ENCODE results near the gene PIGH. TPM values are rescaled to one million over a fixed set of nuclear protein-coding genes. Genes with fewer than 3 reads are reported as not detected.

Gene PIGH
- polyA plus RNA-seq, 1 of the 3 experiments (the other 2 are of a cell fraction) = 23.6 TPM

DNA sequence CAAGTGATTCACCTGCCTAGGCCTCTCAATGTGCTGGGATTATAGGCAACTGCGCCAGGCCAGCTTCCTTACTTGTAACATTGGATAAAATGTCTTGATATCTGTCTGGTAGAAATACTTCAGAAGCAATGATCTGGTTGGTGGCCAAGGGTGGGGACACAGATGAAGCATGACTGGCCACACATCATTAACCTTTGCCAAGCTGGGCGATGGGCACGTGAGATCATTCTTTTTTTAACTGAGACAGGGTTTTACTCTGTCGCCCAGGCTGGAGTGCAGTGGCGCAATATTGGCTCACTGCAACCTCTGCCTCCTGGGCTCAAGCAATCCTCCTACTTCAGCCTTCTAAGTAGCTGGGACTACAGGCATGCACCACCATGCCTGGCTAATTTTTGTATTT is 35.8 kb downstream of the PIGH start:
- H4K20me1 ChIP-seq (ENCODE audit: insufficient read depth) = no peaks in the 10 kb centered on the region
- TF ChIP-seq FOSL2 (IDR thresholded peaks at IDR 0.05; ENCODE audit: borderline replicate concordance, low read depth) = no peak
- H3K9me3 ChIP-seq = no peaks in the 10 kb centered on the region
- H3K9ac ChIP-seq = no peak overlapping the region
- DNase-seq = no peak
- H3K36me3 ChIP-seq (replicated peaks in 1 of 2; ENCODE audit: control insufficient read depth in 1 of 2, insufficient read depth in 2 of 2, low read length in 1 of 2) = no peaks in the 10 kb centered on the region
- H3K27me3 ChIP-seq (ENCODE audit: insufficient read depth) = no peaks in the 10 kb centered on the region
- no peaks in the 10 kb centered on the region for H3K9me2 ChIP-seq
- H3F3A ChIP-seq (replicated peaks; ENCODE audit: insufficient read depth) = no peaks in the 10 kb centered on the region
- no peaks in the 10 kb centered on the region for H3K79me2 ChIP-seq (ENCODE audit: insufficient read depth)
- WGBS (ENCODE audit: low lambda C conversion rate) = 96% methylated on average over 5 of the region's 5 CpGs
- H3K4me1 ChIP-seq (ENCODE audit: control insufficient read depth in 1 of 2, insufficient read depth in 2 of 2, low read depth in 1 of 2, low read length in 1 of 2) = no peaks in the 10 kb centered on the region
- H3K4me2 ChIP-seq = no peak overlapping the region
- H2AFZ ChIP-seq (ENCODE audit: low read depth) = no peak overlapping the region
- POLR2A ChIA-PET = no interaction called here
- CTCF ChIA-PET = interaction anchor here (14.5 to 24.4 kb wide), 2 partner anchors 38 to 137 kb away, joined by 237 to 319 read pairs; no protein-coding TSS in a partner anchor
- no peak overlapping the region for H3K27ac ChIP-seq (ENCODE audit: low read depth in 2 of 2, low read length in 1 of 2)
- no peak overlapping the region for H3K4me3 ChIP-seq (ENCODE audit: low read depth in 2 of 2, low read length in 1 of 2)

DNA sequence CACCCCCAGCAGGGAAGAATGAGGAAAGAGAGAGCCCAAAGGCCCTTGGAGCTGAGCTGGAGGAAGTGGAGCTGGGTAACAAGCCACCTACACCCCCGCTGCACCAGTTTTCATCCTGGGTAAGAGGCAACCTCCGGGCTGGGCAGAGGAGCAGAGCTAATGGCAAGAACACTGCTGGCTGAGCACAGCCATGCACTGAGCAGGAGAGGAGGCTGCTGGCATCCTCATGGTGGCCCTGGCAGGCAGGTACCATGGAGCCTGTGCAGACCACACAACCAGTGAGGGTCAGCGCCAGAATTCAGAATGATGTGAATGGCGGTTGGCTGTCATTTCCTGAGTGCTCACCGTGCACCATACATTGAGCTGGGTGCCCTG is 37.3 kb downstream of the PIGH start:
- Histone ChIP-seq H3F3A (replicated peaks; ENCODE audit: insufficient read depth) (no peaks in the 10 kb centered on the region), H2AFZ (ENCODE audit: low read depth) (no peak overlapping the region), H3K27me3 (ENCODE audit: insufficient read depth) (no peaks in the 10 kb centered on the region), H3K9ac (no peak overlapping the region), H3K36me3 (replicated peaks in 1 of 2; ENCODE audit: control insufficient read depth in 1 of 2, insufficient read depth in 2 of 2, low read length in 1 of 2) (no peaks in the 10 kb centered on the region), H3K9me3 (no peaks in the 10 kb centered on the region), H3K4me1 (ENCODE audit: control insufficient read depth in 1 of 2, insufficient read depth in 2 of 2, low read depth in 1 of 2, low read length in 1 of 2) (no peaks in the 10 kb centered on the region), H3K4me3 (ENCODE audit: low read depth in 2 of 2, low read length in 1 of 2) (no peak overlapping the region), H4K20me1 (ENCODE audit: insufficient read depth) (no peaks in the 10 kb centered on the region), H3K4me2 (no peak overlapping the region), H3K9me2 (no peaks in the 10 kb centered on the region), H3K27ac (ENCODE audit: low read depth in 2 of 2, low read length in 1 of 2) (no peak overlapping the region), H3K79me2 (ENCODE audit: insufficient read depth) (no peaks in the 10 kb centered on the region)
- POLR2A ChIA-PET = no interaction called here
- no peak for TF ChIP-seq GATA2 (CRISPR knock-in tag; IDR thresholded peaks at IDR 0.05)
- no peak for TF ChIP-seq YY1 (IDR thresholded peaks at IDR 0.05; ENCODE audit: low read depth)
- no peak for TF ChIP-seq EZH2phosphoT487 (IDR thresholded peaks at IDR 0.05; ENCODE audit: borderline replicate concordance, low read depth)
- TF ChIP-seq PBX3 (IDR thresholded peaks at IDR 0.05) = no peak
- WGBS (ENCODE audit: low lambda C conversion rate) = 97% methylated on average over 5 of the region's 5 CpGs
- CTCF ChIA-PET = interaction anchor here (0.9 to 24.4 kb wide), 5 partner anchors 9 to 142 kb away, joined by 3 to 319 read pairs (median 18); no protein-coding TSS in a partner anchor
- no peak for DNase-seq

DNA sequence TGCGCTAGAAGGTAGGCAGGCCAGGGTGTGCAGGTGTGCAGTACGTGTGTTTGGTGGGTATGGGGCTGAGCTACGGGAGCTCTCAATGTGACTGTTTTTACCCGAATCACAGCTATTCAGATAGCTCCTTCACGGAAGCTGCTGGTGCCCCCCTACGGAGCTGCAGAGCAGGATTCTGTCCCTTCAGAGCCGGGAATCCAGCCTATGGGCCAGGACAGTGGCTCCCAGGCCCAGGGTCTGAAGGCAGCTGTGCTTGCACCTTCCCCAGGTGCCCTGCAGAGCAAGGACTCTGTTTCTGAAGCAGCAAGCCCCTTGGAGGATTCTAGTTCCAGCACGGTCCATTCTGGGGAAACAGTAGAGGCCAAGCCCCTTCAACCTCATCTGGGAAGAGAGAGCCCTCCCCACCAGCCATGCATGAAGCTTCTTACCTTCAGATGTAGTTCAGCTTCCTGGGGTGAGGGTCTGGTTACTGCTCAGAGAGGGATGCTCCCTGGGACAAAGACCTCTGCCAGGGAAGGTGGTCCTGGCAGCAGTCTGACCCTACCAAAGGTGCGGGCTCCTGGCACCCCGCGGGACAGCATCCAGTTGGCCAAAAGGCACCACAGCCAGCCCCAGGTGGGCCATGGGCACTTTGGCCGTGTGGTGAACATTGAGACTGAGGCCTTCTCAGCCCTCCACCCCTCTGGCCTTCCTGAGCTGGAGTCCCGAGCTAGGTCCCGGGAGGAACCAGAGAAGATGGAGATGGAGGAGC is 37.9 kb downstream of the PIGH start:
- DNase-seq = no peak
- no peaks in the 10 kb centered on the region for H3K4me1 ChIP-seq (ENCODE audit: control insufficient read depth in 1 of 2, insufficient read depth in 2 of 2, low read depth in 1 of 2, low read length in 1 of 2)
- no peak overlapping the region for H2AFZ ChIP-seq (ENCODE audit: low read depth)
- no peak overlapping the region for H3K27ac ChIP-seq (ENCODE audit: low read depth in 2 of 2, low read length in 1 of 2)
- no peaks in the 10 kb centered on the region for H3K79me2 ChIP-seq (ENCODE audit: insufficient read depth)
- H3K36me3 ChIP-seq (replicated peaks in 1 of 2; ENCODE audit: control insufficient read depth in 1 of 2, insufficient read depth in 2 of 2, low read length in 1 of 2) = no peaks in the 10 kb centered on the region
- no peaks in the 10 kb centered on the region for H4K20me1 ChIP-seq (ENCODE audit: insufficient read depth)
- ChIA-PET POLR2A (no interaction called here), CTCF (interaction anchor here (0.9 to 24.4 kb wide), 5 partner anchors 9 to 142 kb away, joined by 3 to 319 read pairs (median 18); no protein-coding TSS in a partner anchor)
- TF ChIP-seq USF1 (IDR thresholded peaks at IDR 0.05; ENCODE audit: borderline replicate concordance, low read depth) (no peak), NRF1 (IDR thresholded peaks at IDR 0.05; ENCODE audit: low read depth, low read length) (no peak)
- TF ChIP-seq, protein P1, sequence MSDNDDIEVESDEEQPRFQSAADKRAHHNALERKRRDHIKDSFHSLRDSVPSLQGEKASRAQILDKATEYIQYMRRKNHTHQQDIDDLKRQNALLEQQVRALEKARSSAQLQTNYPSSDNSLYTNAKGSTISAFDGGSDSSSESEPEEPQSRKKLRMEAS (IDR thresholded peaks at IDR 0.05; ENCODE audit: low read depth) = no peak
- no peak overlapping the region for H3K4me2 ChIP-seq
- H3K9ac ChIP-seq = no peak overlapping the region
- no peaks in the 10 kb centered on the region for H3K27me3 ChIP-seq (ENCODE audit: insufficient read depth)
- H3F3A ChIP-seq (replicated peaks; ENCODE audit: insufficient read depth) = no peaks in the 10 kb centered on the region
- no peaks in the 10 kb centered on the region for H3K9me2 ChIP-seq
- 97% methylated on average over 5 of the region's 14 CpGs for WGBS (ENCODE audit: low lambda C conversion rate)
- H3K4me3 ChIP-seq (ENCODE audit: low read depth in 2 of 2, low read length in 1 of 2) = no peak overlapping the region
- H3K9me3 ChIP-seq = no peaks in the 10 kb centered on the region
